ENCODE measurements around the gene NCKAP5.

DNA sequence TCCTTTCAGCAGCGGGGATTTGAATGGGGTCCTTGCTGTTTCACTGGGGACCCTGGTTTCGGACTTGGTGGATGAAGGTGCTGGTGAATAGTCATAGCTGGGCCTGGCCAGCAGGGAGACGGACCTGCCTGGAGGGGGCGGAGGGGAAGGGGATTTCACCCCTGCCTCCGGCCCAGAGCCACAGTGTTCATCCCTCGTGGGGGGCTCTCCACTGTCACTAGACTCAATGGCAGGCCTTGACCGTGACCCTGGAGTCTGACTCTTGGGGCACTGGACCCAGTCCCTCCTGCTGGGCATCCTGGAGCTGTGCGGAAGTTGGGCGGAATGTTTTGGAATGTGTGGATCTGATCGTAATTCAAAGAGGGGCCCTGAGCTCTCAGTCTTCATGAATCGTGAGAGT is 784.4 kb downstream of the NCKAP5 start:
- TF ChIP-seq POLR2A (IDR thresholded peaks at IDR 0.05; ENCODE audit: low read depth, low read length) (no peak), POLR2AphosphoS5 (IDR thresholded peaks at IDR 0.05; ENCODE audit: low read depth, low read length) (no peak)

All from GM12892 (cell line).